ENCODE data around the gene FUT1. TPM values are rescaled to one million over a fixed set of nuclear protein-coding genes. Genes with fewer than 3 reads are reported as not detected.

FUT1 gene
- total RNA-seq, 1 donor from 2014 or later, result 13.2 TPM

DNA sequence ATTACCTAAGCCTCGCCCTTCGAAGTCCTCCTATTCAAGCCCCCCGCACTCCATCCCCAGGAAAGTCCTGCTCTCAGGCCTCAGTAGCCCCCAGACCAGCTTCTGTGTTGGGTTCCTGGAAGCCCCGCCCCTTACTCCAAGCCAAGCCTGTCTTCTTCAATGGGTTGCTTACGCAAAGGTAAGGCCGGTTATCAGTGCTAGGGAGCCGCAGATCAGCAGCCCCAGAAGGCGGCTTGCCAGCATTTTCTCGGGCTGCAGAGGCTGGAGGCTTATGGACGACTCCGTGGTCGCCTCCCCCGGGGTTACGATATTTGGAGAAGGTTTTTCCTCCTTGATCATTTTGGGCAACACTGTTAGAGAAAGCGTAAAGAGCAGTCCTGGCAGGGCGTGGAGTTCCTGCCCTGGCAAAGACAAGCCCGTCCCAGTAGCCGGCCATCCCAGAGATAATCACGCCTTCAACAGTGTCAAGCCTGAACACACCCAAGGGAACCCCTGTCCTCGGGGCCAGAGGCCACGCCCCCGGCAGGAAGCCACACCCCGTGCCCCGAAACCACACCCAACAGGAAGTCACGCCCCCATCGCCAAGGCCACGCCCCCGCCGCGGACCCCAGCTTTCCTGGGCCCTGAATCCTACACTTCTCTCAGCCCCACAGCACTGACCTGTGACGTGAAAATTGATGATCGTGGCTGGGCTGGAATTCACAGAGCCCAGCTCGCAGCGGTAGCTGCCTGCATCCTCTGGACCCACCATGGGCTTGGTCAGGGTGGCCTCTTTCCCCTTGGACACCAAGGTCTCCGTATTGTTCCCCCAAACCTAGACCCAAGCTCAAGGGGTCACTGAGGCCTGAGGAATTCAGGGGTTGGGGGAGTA is 11.1 kb downstream of the FUT1 start:
- no peak for DNase-seq
- peak in 1 of 2 donors; percentile 7 for ATAC-seq
- TF ChIP-seq, protein P1, sequence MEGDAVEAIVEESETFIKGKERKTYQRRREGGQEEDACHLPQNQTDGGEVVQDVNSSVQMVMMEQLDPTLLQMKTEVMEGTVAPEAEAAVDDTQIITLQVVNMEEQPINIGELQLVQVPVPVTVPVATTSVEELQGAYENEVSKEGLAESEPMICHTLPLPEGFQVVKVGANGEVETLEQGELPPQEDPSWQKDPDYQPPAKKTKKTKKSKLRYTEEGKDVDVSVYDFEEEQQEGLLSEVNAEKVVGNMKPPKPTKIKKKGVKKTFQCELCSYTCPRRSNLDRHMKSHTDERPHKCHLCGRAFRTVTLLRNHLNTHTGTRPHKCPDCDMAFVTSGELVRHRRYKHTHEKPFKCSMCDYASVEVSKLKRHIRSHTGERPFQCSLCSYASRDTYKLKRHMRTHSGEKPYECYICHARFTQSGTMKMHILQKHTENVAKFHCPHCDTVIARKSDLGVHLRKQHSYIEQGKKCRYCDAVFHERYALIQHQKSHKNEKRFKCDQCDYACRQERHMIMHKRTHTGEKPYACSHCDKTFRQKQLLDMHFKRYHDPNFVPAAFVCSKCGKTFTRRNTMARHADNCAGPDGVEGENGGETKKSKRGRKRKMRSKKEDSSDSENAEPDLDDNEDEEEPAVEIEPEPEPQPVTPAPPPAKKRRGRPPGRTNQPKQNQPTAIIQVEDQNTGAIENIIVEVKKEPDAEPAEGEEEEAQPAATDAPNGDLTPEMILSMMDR (IDR thresholded peaks at IDR 0.05), result no peak
- H3K27me3 ChIP-seq (ENCODE audit: low read depth), result peaks cover 13% of the 10 kb centered on the region
- H3K4me3 ChIP-seq, result peak overlapping the region; percentile 67
- intact Hi-C loops (cut with DNase I), result no loop called here
- no peaks in the 10 kb centered on the region for H3K9me3 ChIP-seq
- H3K27ac ChIP-seq, result peak overlapping the region; percentile 81
- H3K4me1 ChIP-seq, result peaks cover 17% of the 10 kb centered on the region
- no peaks in the 10 kb centered on the region for H3K36me3 ChIP-seq

GRCh38 chr19:48740164-48740972 is 12.1 kb downstream of the FUT1 start, which contains the start of gene RASIP1:
Gene RASIP1, minus strand, starts transcription at chr19:48740610. Its CDS starts 328 bp downstream, at chr19:48740282.
- intact Hi-C loops (cut with DNase I), result no loop called here
- H3K27ac ChIP-seq, result peak within 1 kb of the TSS; percentile 81
- H3K4me1 ChIP-seq, result peaks cover 17% of the 10 kb centered on the region
- DNase-seq, result peak; percentile 63
- H3K9me3 ChIP-seq, result no peaks in the 10 kb centered on the region
- H3K36me3 ChIP-seq, result no peaks in the 10 kb centered on the region
- peak within 1 kb of the TSS; percentile 67 for H3K4me3 ChIP-seq
- TF ChIP-seq, protein P1 (IDR thresholded peaks at IDR 0.05), result no peak
- H3K27me3 ChIP-seq (ENCODE audit: low read depth), result peaks cover 9% of the 10 kb centered on the region
- peak; percentile 4 to 9 for ATAC-seq

DNA sequence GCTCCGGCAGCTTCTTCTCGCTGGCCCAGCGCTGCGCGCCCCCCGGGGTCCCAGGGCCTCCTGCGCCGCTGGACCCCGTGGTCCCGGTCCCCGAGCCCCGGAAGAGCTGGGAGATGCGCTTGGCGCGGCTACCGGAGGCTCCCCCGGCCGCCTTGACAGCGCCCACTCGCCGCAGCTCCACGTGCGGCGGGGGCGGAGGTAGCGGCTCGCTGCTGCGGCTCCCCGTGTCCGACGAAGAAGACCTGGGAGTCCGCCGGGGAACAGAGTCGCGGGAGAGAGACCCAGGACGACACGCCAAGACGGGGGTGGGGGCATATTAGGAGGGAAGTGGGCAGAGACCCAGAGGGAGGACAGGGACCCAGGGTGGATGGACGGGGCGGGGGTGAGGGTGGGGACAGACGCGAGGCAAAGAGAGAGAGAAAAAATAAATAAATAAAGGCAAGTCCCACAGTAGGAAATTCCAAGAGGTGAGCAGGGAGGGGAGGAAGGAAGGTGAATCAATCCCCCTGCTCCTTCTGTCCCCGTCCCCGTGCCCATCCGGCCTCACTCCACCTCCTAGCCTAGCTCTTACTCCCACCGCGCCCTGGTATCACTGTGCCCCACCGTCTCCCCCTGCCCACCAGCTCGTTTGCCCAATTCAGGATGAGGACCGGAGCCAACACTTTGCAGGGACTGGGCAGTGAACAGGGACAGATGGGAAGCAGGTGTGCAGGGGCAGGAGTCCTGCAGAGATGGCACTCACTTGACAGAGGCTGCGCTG is 12.9 kb downstream of the FUT1 start:
- TF ChIP-seq, protein P1 (IDR thresholded peaks at IDR 0.05), result no peak
- Histone ChIP-seq H3K4me3 (peak overlapping the region; percentile 67), H3K27ac (peak overlapping the region; percentile 81), H3K36me3 (no peaks in the 10 kb centered on the region), H3K4me1 (peaks cover 17% of the 10 kb centered on the region), H3K9me3 (no peaks in the 10 kb centered on the region), H3K27me3 (ENCODE audit: low read depth) (peaks cover 8% of the 10 kb centered on the region)
- DNase-seq (no peak), ATAC-seq (peak in 1 of 2 donors; percentile 2)
- intact Hi-C loops (cut with DNase I), result no loop called here

DNA sequence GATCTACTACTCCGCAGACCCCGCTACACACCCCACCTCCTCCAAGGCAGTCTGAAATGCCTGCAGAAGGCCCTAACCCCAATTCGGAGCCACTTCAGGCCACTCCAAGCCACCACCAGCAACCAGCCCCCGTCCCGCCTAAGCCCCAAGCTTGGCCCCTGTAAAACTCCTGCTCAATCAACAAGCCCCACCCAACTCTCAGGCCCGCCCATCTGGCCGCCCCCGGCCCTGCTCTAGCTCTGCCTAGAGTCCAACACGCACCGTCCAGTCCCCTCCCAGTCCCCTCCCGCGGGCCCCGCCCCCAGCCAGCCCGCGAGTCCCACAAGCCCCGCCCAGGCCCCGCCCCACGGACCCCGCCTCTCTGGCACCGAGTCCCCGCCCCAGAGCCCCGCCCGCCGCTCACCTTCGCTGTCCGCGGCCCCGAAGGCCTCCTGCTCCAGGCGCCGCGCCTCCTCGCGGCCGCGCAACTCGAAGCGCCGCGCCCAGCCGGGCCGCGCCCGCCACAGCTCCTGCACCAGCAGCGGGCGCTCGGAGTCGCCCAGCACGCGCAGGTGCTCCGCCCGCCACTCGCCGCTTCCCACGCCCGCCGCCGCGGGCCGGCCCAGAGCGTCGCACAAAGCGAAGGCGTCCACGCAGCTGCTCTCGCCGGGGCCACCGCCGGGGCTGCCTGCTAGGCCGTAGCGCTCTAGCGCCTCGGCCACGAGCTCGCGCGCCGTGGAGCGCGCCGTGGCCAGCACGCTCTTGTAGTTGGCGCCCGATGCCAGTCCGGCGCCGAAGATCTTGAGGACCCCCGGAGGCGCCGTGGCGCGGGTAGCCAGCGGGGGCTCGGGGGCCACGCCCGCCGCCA is 13.7 kb downstream of the FUT1 start:
- Histone ChIP-seq H3K9me3 (no peaks in the 10 kb centered on the region), H3K27me3 (ENCODE audit: low read depth) (peaks cover 8% of the 10 kb centered on the region), H3K27ac (peak overlapping the region; percentile 81), H3K4me3 (peak overlapping the region; percentile 67), H3K4me1 (peaks cover 17% of the 10 kb centered on the region), H3K36me3 (no peaks in the 10 kb centered on the region)
- TF ChIP-seq, protein P1 (IDR thresholded peaks at IDR 0.05), result peak; percentile 33
- intact Hi-C loops (cut with DNase I), result no loop called here
- DNase-seq, result peak; percentile 93
- peak; percentile 92 to 95 for ATAC-seq
